K562 (cell line): ENCODE results near the gene MET. TPM values are rescaled to one million over a fixed set of nuclear protein-coding genes. Genes with fewer than 3 reads are reported as not detected.

Experiments
- ATAC-seq: fragments of 200-7000 bp; cut with Tn5 transposase; 3 replicates; pipeline ENCODE4 v1.9.1; 2020; ENCODE audit warnings: moderate library complexity
- BruUV-seq: library from RNA; stranded (reverse); fragments of 400-500 nt; replicated peaks from 2 replicates; lab custom pipeline; 2021; lab: Mats Ljungman, UMichigan
- CTCF ChIA-PET: fragments of 300-600 bp; formaldehyde crosslinking; extraction: SDS; loops from one replicate; lab custom pipeline; 2021; ENCODE audit warnings: low intra/inter-chr PET ratio; lab: Yijun Ruan, JAX
- POLR2A ChIA-PET: fragments of 300-600, 350-650 bp; sonication (Branson Sonifier 250); formaldehyde crosslinking; extraction: SDS; loops from one replicate; lab custom pipeline; 2021; ENCODE audit warnings: antibody characterized with exemption, inconsistent platforms; lab: Yijun Ruan, JAX
- DNase-seq, 4 experiments: peaks; one replicate each; pipeline versions ENCODE4 v3.0.0 to v3.0.0-alpha.2; 2011 to 2018; ENCODE audit warnings: low spot score in 3 of 4, mixed read lengths in 3 of 4; ENCODE audit errors: extremely low read depth in 1 of 4
- FAIRE-seq: peaks from 2 replicates; lab custom pipeline; 2011; peaks lifted over from hg19 to GRCh38; lab: Jason Lieb, UNC
- H2AFZ ChIP-seq: 2 replicates; pipeline ENCODE4 v1.6.0; 2011; ENCODE audit warnings: low read depth, low read length, control low read depth, inconsistent platforms
- H3K27ac ChIP-seq: fragments of 200-600 bp; 3 replicates; pipeline ENCODE4 v1.8.0; 2011; ENCODE audit warnings: low read depth, mild to moderate bottlenecking, control low read depth, inconsistent platforms, low read length, moderate library complexity, mixed read lengths; ENCODE audit errors: extremely low read depth
- H3K27me3 ChIP-seq, 2 experiments: fragments of 300-600 bp in 1 of 2; 2 replicates in 1 of 2; 3 replicates in 1 of 2; pipeline versions ENCODE4 v1.6.0 to v1.8.0; 2011; ENCODE audit warnings: inconsistent platforms in 2 of 2, low read length in 2 of 2, mild to moderate bottlenecking in 1 of 2, mixed read lengths in 1 of 2, moderate library complexity in 1 of 2; ENCODE audit not compliant: control insufficient read depth in 2 of 2, insufficient read depth in 2 of 2
- H3K36me3 ChIP-seq: fragments of 300-600 bp; 3 replicates; pipeline ENCODE4 v1.8.0; 2011; ENCODE audit warnings: mild to moderate bottlenecking, low read length, inconsistent platforms; ENCODE audit not compliant: control insufficient read depth, insufficient read depth
- H3K4me1 ChIP-seq, 2 experiments: fragments of 200-600 bp in 1 of 2; replicated peaks in 1 of 2; 2 replicates in 1 of 2; 3 replicates in 1 of 2; pipeline versions ENCODE4 v1.5.1 to v1.8.0; 2011; ENCODE audit warnings: inconsistent platforms in 2 of 2, low read length in 2 of 2, mild to moderate bottlenecking in 1 of 2, mixed read lengths in 1 of 2, moderate library complexity in 1 of 2; ENCODE audit not compliant: control insufficient read depth in 2 of 2, insufficient read depth in 2 of 2
- H3K4me2 ChIP-seq: 2 replicates; pipeline ENCODE4 v1.6.1; 2011; ENCODE audit warnings: low read length, control low read depth, inconsistent platforms, mixed read lengths; ENCODE audit not compliant: insufficient read depth
- H3K4me3 ChIP-seq: fragments of 200-600 bp; sonication (generic), shearing (Covaris generic); 2 replicates; pipeline ENCODE4 v1.5.1; 2016; ENCODE audit warnings: control low read depth, inconsistent platforms
- H3K79me2 ChIP-seq: fragments of 200-600 bp; 3 replicates; pipeline ENCODE4 v1.8.0; 2011; ENCODE audit warnings: low read length, inconsistent platforms; ENCODE audit not compliant: control insufficient read depth, insufficient read depth
- H3K9ac ChIP-seq, 2 experiments: 2 replicates each; pipeline versions ENCODE4 v1.6.0 to v1.6.1; 2011; ENCODE audit warnings: low read depth in 2 of 2, low read length in 2 of 2, control low read depth in 1 of 2, inconsistent platforms in 1 of 2, mild to moderate bottlenecking in 1 of 2, mixed read lengths in 1 of 2; ENCODE audit not compliant: insufficient read depth in 1 of 2
- H3K9me1 ChIP-seq: one replicate; pipeline ENCODE4 v1.6.0; 2011; ENCODE audit warnings: inconsistent platforms, mild to moderate bottlenecking, low read length, moderate library complexity; ENCODE audit not compliant: control insufficient read depth, insufficient read depth
- H3K9me3 ChIP-seq: replicated peaks from 2 replicates; pipeline ENCODE4 v1.5.1; 2011; ENCODE audit warnings: low read depth, low read length, inconsistent platforms; ENCODE audit not compliant: control insufficient read depth, insufficient read depth
- H4K20me1 ChIP-seq: replicated peaks from 2 replicates; pipeline ENCODE4 v1.6.1; 2011; ENCODE audit warnings: low read length, inconsistent platforms, mixed read lengths; ENCODE audit not compliant: control insufficient read depth, insufficient read depth
- NR2F6 ChIP-seq: fragments of 450-650 bp; formaldehyde crosslinking; IDR thresholded peaks from 2 replicates; pipeline ENCODE4 v1.4.0; 2020; ENCODE audit warnings: mild to moderate bottlenecking
- TAL1 ChIP-seq: fragments of 450-650 bp; IDR thresholded peaks from 2 replicates; pipeline ENCODE4 v1.6.1; 2016; ENCODE audit warnings: mild to moderate bottlenecking
- TRIM28 ChIP-seq: fragments of 450-650 bp; IDR thresholded peaks from 2 replicates; pipeline ENCODE4 v1.6.1; 2017
- ZFX ChIP-seq: sonication (generic); formaldehyde crosslinking; IDR thresholded peaks from 2 replicates; pipeline ENCODE4 v1.8.0; 2022; ENCODE audit warnings: mild to moderate bottlenecking, missing genetic modification reagents, moderate library complexity
- ZNF609 ChIP-seq: sonication (generic); formaldehyde crosslinking; IDR thresholded peaks from 2 replicates; pipeline ENCODE4 v1.8.1; 2023; ENCODE audit warnings: missing genetic modification reagents, mild to moderate bottlenecking, borderline replicate concordance
- ZNF766 ChIP-seq: fragments of 200-800 bp; sonication (Bioruptor generic); conservative IDR thresholded peaks from 2 replicates; pipeline ENCODE4 v1.6.1; 2016; ENCODE audit warnings: missing genetic modification characterization, missing compliant biosample characterization
- WGBS: fragments of 100-300 bp; shearing (Covaris generic); methylation state at CpG from one replicate; pipeline ENCODE4 v1.1.6; 2016; ENCODE audit warnings: low coverage, mixed read lengths; ENCODE audit not compliant: insufficient coverage; ENCODE audit errors: missing lambda C conversion rate; 5-methylcytosine and 5-hydroxymethylcytosine counted together
- in situ Hi-C: fragments of 300-500 bp; cut with MboI; formaldehyde crosslinking; loops from 4 replicates; pipeline ENCODE4 v1.15.0; 2018; ENCODE audit warnings: inconsistent platforms, mixed read lengths
- intact Hi-C: fragments of 100-400 bp; cut with micrococcal nuclease; formaldehyde crosslinking; loops from 2 replicates; pipeline ENCODE4 v1.14.2; 2022
- polyA plus RNA-seq, 8 experiments: library from polyadenylated mRNA; depleted of rRNA in 4 of 8; stranded (reverse) in 5 of 8; unstranded in 3 of 8; fragments of >200 nt; fragmentation: Nextera tagmentation in 2 of 8; fragmentation: Illumina TruSeq in 1 of 8; extraction: Ambion mirVana in 2 of 8; extraction: Trizol in 1 of 8; gene quantifications; 2 replicates each; pipeline versions ENCODE4 v1.2.1 to v1.2.3, GENCODE V29; 2011 to 2014; ENCODE audit warnings: inconsistent platforms in 1 of 8, missing spikeins in 1 of 8
- total RNA-seq, 7 experiments: library from RNA; depleted of rRNA in 6 of 7; stranded (reverse); fragments of >200 nt in 6 of 7; fragmentation: Illumina TruSeq in 2 of 7; extraction: Trizol in 2 of 7; gene quantifications; 2 replicates each; pipeline versions ENCODE4 v1.2.1 to v1.2.3, GENCODE V29; 2011 to 2021; ENCODE audit warnings: low replicate concordance in 1 of 7
- TF ChIP-seq, protein P1 (sequence below), 2 experiments: fragments of 450-650 bp; IDR thresholded peaks; 2 replicates each; pipeline ENCODE4 v1.6.1; 2016; ENCODE audit warnings: mild to moderate bottlenecking in 2 of 2, borderline replicate concordance in 1 of 2, low read depth in 1 of 2, moderate library complexity in 1 of 2
- TF ChIP-seq, protein P2 (sequence below): fragments of 450-650 bp; conservative IDR thresholded peaks from 2 replicates; pipeline ENCODE4 v1.6.1; 2016; ENCODE audit warnings: missing genetic modification characterization, low read depth, mild to moderate bottlenecking, missing compliant biosample characterization, moderate library complexity

MET gene
- total and polyA plus RNA-seq, 9 of the 15 experiments (the other 6 are each of a cell fraction or from before 2014, with no cell fraction given), result 0.84 to 2.4 (median 1.1) TPM

- Histone ChIP-seq H3K36me3 (no peaks in the 10 kb centered on the region), H4K20me1 (no peaks in the 10 kb centered on the region), H3K9ac (no peak overlapping the region), H3K79me2 (no peaks in the 10 kb centered on the region), H3K9me1 (no peaks in the 10 kb centered on the region), H3K27ac (no peak overlapping the region), H3K4me1 (peaks cover 0 to 10% of the 10 kb centered on the region in 2 experiments; a peak in 3 of 5 replicates), H3K4me3 (no peak overlapping the region), H2AFZ (peak overlapping the region; percentile 20; the same call in 1 of the 2 replicates), H3K9me3 (no peaks in the 10 kb centered on the region), H3K4me2 (peak overlapping the region; percentile 55; the same call in 1 of the 2 replicates), H3K27me3 (peaks cover 4 to 10% of the 10 kb centered on the region in 2 experiments; a peak in 4 of 5 replicates)
- ChIA-PET POLR2A (interaction anchor here (0.8 kb wide), 1 partner anchor 27 kb away, joined by 3 read pairs; no protein-coding TSS in a partner anchor), CTCF (no interaction called here)
- BruUV-seq, result no TSS peak
- 1% methylated on average over 4 of the region's 4 CpGs for WGBS
- DNase-seq, result no peak
- intact Hi-C loops (no loop called here), in situ Hi-C loops (no loop called here)
- ATAC-seq, result peak; percentile 32
- no peak for FAIRE-seq
- TF ChIP-seq, protein P1, sequence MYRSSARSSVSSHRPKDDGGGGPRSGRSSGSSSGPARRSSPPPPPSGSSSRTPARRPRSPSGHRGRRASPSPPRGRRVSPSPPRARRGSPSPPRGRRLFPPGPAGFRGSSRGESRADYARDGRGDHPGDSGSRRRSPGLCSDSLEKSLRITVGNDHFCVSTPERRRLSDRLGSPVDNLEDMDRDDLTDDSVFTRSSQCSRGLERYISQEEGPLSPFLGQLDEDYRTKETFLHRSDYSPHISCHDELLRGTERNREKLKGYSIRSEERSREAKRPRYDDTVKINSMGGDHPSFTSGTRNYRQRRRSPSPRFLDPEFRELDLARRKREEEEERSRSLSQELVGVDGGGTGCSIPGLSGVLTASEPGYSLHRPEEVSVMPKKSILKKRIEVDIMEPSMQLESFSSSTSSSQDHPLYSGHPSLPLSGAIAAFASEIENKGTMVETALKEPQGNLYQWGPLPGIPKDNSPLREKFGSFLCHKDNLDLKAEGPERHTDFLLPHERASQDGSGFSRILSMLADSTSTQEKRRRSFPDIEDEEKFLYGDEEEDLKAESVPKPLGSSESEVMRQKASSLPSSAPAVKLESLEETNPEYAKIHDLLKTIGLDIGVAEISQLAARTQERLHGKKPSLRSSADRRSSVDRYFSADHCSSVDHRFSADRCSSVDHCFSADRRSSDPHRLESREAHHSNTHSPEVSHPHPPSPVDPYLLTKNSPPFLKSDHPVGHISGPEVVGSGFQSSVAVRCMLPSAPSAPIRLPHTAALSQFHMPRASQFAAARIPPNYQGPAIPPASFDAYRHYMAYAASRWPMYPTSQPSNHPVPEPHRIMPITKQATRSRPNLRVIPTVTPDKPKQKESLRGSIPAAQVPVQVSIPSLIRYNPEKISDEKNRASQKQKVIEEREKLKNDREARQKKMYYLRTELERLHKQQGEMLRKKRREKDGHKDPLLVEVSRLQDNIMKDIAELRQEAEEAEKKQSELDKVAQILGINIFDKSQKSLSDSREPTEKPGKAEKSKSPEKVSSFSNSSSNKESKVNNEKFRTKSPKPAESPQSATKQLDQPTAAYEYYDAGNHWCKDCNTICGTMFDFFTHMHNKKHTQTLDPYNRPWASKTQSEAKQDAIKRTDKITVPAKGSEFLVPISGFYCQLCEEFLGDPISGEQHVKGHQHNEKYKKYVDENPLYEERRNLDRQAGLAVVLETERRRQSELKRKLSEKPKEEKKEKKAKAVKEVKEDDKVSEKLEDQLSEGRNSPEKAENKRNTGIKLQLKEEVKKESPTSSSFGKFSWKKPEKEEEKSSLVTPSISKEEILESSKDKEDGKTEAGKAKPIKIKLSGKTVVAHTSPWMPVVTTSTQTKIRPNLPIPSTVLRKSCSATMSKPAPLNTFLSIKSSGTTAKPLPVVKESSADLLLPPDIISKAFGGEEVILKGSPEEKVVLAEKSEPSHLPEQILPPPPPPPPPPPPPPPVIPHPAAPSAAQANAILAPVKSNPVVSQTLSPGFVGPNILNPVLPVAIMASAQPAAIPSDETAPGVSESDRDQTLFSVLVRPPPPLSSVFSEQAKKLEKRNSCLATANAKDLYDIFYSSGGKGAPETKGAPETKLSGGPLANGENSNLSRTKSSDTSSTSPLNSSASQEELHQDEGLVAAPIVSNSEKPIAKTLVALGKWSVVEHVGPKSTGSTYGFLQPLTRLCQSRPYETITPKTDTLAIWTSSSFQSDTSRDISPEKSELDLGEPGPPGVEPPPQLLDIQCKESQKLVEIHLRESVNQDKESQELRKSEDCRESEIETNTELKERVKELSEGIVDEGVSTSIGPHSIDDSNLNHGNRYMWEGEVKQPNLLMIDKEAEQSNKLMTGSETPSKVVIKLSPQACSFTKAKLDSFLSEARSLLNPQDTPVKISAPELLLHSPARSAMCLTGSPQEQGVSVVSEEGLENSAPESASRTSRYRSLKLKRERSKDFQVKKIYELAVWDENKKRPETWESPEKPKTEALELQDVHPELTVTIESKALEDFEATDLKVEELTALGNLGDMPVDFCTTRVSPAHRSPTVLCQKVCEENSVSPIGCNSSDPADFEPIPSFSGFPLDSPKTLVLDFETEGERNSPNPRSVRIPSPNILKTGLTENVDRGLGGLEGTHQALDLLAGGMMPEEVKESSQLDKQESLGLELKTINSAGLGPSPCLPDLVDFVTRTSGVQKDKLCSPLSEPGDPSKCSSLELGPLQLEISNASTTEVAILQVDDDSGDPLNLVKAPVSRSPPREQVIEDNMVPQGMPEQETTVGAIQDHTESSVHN (IDR thresholded peaks at IDR 0.05; ENCODE audit: borderline replicate concordance in 1 of 2, low read depth in 1 of 2), result no peak
- TF ChIP-seq TAL1, result peak; percentile 30
- no peak for TF ChIP-seq TRIM28
- no peak for TF ChIP-seq ZFX (CRISPR knock-in tag)
- no peak for TF ChIP-seq NR2F6
- TF ChIP-seq ZNF766 (CRISPR knock-in tag), result peak; percentile 54; the same call in 1 of the 2 replicates
- TF ChIP-seq, protein P2, sequence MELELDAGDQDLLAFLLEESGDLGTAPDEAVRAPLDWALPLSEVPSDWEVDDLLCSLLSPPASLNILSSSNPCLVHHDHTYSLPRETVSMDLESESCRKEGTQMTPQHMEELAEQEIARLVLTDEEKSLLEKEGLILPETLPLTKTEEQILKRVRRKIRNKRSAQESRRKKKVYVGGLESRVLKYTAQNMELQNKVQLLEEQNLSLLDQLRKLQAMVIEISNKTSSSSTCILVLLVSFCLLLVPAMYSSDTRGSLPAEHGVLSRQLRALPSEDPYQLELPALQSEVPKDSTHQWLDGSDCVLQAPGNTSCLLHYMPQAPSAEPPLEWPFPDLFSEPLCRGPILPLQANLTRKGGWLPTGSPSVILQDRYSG (tag), result no peak
- TF ChIP-seq ZNF609 (CRISPR knock-in tag), result no peak
Measured at GRCh38 chr7:116713500-116713899, 41.5 kb downstream of the MET start.
